CD4-positive, alpha-beta T cell treated with Interleukin-12 subunit alpha and Interleukin-12 subunit beta, for 1 hour (primary cell): ENCODE measurements around the gene MORF4L1.
"Not testable (repeated sequence)": the region's sequence is repeated elsewhere in the genome, so short reads cannot be mapped to it uniquely, and the experiment has no call there.

Source experiments
- DNase-seq: peaks from one replicate; pipeline ENCODE4 v3.0.0-alpha.2; 2020

Gene MORF4L1

DNA sequence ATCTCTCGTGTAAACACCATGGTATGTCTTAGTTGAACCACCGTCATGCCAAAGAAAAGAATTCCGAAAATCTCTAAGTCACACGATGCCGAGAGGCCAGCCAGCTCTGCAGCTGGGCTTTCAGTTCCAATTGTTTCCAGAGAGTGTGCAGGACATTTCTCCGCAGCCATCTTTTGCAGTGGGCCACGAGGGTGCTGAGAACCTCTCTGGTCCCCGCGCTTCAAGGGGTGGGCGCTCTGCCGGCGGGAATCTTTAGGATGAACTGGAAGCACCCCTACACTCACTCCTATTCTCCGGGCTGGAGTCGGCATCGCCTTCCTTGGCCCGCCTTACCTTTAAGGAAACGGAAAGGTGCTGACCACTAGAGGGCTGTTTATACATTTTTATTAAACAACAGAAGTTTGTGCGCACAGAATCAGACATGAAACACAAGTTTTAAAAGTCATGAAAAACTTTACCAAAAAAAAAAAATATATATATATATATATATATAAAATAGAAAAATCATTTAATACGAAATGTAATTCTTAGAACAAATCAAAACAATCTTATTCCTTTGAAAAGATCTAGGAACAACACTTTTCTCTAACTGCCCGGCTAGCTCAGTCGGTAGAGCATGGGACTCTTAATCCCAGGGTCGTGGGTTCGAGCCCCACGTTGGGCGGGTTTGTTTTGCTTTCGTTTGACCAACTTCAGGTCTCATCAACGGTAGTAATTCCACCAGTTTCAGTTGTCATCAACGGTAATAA lies 12.5 kb upstream of the MORF4L1 start:
- DNase-seq, result peak; percentile 75

DNA sequence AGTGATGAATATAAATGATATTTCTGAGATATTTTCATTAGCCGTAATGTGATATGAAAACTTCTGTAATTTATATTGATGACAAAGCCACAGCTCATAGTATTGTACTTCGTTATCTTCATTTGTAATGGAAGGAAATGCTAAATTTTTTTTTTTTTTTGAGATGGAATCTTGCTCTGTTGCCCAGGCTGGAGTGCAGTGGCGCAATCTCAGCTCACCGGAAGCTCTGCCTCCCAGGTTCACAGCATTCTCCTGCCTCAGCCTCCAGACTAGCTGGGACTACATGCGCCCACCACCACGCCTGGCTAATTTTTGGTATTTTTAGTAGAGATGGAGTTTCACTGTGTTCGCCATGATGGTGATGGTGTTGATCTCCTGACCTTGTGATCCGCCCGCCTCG lies 7.1 kb upstream of the MORF4L1 start:
- not testable (repeated sequence) for DNase-seq

DNA sequence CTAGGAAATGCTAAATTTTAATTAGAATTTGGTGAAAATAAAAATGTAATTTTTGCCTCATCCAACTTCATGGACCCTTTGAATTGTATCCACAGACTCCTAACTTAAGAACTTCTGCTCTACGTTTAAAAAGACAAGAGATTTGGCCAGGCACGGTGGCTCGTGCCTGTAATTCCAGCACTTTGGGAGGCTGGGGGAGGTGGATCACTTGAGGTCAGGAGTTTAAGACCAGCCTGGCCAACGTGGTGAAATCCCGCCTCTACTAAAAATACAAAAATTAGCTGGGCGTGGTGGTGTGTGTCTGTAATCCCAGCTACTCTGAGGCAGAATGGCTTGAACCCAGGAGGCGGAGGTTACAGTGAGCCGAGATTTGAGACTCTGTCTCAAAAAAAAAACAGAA lies 6.7 kb upstream of the MORF4L1 start:
- not testable (repeated sequence) for DNase-seq

DNA sequence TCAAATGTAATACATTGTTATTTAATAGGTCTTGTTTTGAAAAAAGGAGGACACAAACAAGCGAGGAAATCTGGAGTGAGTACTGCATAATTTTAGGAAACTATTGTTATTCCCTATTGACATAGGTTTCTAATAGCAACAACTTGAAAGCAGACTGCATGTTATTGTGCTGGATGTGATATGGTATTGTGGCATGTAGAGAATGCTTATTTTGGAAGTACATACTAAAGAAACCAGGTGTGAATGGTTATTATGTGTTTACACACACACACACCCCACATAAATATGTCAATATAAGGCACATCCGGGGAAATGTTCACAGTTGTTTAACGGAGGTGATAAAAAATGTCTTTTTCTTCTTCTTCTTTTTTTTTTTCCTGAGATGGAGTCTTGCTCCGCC lies 5.9 kb upstream of the MORF4L1 start:
- DNase-seq, result no peak

DNA sequence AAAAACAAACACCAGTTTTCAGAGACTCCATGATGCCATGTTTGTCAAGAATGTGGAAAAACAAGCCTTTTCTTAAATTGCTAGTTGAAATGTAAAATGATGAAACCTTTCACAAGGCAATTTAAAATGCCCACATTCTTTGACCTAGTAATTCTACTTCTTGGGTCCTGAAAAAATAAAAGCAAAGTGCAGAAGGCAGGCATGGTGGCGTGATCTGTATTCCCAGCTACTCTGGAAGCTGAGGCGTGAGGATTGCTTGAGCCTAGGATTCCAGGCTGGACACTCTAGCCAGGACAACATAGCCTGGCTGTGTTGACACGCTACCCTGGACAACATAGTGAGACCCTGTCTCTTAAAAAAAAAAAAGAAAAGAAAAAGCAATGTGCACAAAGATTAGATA lies 4.3 kb upstream of the MORF4L1 start:
- no peak for DNase-seq

DNA sequence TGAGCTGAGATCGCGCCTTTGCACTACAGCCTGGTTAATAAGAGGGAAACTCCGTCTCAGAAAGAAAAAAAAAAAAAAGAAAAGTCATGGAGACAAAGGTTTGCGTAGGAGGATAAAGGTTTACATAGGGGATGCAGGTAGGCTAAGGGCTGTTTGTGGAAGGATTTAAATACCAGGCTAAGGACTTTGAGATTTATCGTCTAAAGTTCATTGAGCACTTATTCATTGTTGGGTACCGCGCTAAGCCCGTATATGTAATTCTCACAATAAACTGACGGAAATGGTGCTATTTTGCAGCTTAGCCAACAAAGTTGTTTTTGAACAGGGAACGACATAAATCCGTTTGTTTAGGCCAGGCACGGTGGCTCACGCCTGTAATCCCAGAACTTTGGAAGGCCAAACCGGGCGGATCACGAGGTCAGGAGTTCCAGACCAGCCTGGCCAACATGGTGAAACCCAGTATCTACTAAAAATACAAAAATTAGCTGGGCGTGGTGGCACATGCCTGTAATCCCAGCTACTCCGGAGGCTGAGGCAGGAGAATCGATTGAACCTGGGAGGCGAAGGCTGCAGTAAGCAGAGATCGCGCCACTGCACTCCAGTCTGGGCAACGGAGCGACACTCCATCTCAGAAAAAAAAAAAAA lies 1.1 kb upstream of the MORF4L1 start:
- not testable (repeated sequence) for DNase-seq

DNA sequence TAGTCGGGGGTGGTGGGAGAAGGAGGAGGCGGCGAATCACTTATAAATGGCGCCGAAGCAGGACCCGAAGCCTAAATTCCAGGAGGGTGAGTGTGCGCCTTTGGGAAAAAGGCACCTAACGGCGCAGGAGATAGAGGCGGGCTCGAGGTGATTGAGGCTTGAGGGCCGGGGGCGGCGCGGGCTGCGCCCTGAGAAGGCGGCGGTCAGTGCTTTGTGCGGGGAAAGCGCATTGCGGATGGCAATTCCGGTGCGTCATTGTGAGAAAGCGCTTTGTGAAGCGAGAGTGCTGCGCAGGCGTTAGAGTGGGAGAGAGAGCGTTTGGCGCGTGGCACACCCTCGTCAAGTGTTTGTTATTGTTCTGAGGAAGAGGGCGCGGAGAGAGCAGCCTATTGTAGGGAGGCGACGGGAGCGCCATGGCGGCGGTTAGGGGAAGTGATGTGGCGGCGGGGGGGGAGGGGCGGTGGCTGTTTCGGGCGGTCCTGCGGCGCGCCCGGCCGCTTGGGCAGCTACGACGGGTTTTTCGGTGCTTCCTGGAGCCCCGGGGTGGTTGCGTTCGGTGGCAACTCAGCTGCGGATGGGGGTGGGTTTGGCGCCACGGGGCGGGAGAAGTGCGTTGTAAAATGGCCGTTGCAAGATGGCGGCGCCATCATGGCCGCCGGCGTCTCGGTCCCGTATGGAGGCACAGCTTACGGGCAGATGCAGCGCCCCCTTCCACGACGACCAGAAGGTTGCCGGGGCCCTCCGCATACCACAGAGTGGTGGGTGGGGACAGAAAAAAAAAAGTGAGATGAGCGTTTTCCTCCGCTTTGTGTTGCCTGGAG lies 492 bp downstream of the MORF4L1 start:
- peak; percentile 92 for DNase-seq

DNA sequence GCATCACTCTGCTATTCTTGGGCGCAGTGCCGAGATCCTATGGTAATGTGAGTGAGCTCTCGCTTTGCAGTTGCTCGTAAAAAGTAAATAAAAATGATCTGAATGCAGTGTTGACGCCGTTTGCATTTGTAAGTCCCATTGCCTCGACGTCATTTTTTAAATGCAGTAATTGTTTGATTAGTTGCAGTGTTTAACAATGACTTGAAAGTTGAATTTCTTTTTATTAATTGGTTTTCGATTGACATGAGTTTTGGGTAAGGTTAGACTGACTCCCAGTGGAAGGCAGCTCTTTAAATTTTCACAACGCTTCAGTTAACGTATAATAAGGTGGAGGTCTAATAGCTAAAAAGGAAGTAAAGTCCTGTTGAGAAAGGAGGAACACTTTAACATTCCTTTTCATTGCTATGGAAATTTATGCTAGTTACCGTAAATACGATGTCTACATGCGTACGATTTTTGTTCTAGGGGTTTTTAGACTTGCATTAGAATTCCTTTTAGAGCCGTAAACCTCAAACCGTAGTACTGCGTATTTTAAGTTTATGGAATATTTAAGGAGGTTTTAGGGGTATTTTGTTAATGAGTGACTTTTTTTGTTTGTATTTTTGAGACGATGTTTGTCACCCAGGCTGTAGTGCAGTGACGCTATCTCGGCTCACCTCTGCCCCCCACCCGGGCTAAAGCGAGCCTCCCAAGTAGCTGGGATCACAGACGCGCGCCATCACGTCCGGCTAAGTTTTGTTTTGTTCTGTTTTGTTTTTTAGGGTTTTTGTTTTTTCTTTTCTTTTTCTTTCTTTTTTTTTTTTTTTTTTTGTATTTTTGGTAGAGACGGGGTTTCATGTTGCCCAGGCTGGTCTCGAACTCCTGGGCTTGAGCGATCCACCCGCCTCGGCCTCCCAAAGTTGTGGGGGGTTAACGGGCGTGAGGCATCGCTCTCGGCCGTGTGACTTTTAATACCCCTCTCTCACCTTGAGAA lies 1.4 kb downstream of the MORF4L1 start:
- DNase-seq, result peak; percentile 65

DNA sequence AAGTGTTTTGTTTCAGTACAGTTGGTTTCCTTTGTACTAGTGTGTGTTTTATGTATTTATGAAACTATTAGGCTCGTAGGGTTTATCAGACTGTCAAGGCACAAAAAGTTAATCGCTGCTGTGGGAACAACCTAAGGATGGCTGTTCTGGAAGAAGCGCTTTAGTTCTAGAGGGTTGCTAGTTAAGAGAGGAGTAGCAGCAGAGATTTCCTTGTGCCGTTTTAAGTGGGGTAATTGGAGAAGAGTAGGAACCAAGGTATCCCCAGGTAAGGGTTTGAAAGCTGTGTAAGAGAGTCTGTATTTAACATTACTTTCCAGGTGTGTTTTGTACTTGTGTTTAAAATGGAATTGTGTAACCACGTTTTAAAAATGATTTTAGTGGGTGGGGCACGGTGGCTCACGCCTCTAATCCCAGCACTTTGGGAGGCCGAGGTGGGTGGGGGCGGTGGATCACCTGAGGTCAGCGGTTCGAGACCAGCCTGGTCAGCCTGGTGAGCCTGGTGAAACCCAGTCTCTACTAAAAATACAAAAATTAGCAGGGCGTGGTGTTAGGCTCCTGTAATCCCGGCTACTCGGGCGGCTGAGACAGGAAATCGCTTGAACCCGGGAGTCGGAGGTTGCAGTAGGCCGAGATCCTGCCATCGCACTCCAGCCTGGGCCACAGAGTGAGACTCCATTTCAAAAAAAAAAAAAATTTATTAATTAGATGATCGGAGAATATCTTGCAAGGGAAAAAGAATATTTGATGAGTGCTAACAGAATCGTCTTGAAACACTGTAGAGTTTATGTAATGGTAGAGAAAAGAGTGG lies 2.6 kb downstream of the MORF4L1 start:
- peak; percentile 15 for DNase-seq

DNA sequence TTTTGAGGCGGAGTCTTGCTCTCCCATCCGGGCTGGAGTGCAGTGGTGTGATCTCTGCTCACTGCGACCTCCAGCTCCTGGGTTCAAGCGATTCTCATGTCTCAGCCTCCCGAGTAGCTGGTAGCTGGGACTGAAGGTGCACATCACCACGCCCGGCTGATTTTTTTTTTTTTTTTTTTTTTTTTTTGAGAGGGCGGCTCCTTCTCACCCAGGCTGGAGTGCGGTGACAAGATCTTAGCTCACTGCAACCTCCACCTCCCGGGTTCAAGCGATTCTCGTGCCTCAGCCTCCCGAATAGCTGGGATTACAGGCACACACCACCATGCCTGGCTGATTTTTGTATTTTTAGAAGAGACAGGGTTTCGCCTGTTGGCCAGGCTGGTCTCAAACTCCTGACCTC lies 4.3 kb downstream of the MORF4L1 start:
- not testable (repeated sequence) for DNase-seq

DNA sequence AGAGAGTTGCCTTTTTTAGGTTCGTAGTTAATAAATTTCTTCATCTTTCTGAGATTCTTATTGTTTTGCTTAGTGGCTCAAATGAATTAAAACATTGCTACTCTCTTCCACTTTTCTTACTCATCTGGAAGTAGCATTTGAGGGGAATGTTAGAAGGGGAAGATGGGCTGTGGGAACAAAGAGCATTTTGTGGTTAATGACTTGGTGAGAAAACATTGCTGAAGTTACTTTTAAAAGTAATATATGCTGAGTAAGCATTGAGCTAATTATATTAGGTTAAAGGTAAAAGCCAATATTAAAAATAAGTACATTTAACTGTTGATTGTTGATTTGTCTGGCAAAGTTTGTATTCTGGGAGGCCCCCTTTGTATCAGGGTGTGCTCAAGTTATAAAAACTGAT lies 5.7 kb downstream of the MORF4L1 start:
- no peak for DNase-seq

DNA sequence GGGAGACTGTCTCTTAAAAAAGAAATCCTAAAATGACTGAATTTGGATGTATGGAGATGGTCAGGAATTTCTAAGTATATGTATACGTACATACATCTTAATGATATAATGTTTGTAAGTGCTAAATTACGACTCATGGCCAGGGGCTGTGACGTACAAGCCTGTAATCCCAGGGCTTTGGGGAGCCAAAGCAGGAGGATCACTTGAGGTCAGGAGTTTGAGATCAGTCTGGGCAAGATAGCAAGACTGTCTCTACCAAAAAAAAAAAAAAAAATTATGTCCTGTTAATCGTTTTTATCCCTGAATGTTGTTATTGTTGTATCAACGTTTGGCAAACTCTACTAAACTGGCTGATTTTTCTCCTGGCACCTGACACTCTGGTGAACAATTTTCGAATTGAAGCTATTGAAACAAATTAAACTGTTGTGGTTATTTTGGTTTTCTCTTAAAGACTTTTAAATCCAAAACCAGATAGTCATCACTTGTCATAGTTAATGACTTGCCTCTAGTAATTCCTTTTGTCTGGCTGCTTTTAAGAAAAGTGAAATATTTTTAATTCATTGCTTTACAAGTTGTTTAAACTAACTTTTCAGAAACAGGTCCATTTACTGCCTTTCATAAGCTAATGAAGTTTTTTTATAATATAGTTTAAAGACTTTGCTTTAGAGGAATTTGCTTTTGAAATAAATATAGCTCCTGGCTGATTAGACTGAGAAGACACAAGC lies 7.0 kb downstream of the MORF4L1 start:
- no peak for DNase-seq

DNA sequence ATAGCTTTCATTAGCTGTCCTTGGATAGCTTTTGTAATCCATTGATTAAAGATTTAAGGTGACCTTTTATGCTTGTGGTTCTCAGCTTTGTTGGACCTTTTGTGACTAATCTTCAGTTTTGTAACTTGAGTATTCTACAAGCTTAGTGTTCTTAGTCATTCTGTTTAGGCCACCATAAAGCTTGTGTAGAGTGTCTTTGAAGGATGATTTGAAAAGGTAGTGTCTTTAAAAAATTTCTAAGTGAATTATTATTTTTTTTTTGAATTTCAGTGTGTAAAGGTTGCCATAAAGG lies 7.5 kb downstream of the MORF4L1 start:
- DNase-seq, result no peak

DNA sequence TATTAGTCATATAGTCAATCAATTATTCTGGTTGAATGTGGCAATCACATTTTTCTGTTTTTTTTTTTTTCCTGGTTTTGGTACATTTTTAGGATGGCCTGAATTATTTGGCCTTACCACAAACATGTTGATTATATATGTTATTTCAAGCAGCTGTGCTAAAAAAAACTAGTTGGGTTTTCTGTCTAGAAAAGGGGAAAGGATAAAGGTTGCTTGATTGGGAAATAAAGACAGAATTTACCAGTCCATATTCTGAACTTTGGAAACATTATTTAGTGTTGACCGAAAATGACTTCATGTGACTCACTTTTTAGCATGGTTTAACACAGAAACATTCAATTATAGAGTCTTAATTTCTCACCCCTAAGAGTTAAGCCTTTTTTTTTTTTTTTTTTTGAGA lies 8.1 kb downstream of the MORF4L1 start:
- no peak for DNase-seq

DNA sequence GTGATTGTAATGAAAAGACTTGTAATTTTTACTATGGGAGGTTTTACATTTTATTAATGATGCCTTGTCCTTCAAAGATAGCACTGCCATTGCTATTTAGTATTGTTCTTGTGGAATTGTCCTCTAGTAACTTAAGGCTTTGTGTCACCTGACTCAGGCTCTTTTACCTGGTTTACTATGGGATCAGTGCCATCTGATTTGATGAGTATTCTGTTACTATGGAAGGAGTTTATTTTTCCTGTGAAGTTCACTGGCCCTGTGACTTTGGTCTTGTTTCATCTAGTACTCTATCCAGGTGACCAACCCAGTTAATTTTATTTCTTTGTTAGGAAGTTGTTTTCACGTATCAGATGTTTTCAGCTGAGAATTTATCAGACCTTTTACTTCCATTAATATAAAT lies 9.0 kb downstream of the MORF4L1 start:
- DNase-seq, result no peak

DNA sequence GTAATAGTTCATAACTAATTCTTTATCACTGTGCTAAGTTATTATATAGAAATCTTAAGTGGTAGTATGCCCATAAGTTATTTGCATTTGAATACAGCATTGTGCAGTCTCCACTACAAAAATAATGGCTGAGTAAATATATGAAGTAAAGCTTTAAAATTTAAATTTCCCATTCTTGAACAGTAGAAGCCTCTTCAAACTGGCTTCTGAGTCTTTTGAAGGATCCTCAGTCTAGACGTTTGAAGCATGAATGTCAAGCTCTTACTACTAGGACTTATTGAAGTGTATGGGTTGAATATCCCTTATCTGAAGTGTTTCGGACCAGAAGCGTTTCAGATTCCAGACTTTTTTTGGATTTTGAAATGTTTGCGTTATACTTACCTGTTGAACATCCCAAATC lies 16.3 kb downstream of the MORF4L1 start:
- no peak for DNase-seq

DNA sequence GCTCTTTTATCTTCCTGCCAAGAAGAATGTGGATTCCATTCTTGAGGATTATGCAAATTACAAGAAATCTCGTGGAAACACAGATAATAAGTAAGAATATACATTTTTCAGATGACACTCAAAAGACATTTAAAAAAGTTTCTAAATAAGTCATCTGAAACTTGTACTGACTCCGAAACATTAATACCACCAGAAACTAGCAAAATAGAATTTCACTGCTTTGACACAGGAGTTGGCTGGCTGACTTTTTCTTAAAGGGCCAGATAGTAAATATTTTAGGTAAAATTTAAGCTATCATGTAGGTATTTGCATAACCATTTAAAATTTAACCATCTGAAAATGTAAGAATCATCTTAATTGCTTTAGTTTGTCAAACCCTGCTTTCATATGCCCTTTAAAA lies 20.8 kb downstream of the MORF4L1 start:
- DNase-seq, result no peak

DNA sequence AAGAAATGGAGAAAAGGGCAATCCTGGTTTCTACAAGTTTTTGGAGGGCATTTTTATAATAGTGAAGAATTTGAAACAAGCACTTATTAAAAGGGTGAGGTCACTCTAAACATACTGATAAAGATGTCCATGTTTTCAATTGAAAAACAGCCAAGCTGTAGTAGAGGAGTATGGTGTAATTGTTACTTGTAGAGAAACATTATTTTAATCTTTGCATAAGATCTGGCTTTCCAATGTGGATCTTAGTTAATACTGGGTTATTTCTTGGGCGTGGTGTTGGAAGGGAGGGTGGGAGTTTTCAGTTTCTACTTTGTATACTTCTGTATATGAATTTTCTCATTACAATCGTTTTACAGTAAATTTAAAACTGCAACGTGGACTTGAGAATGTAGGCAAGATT lies 22.8 kb downstream of the MORF4L1 start:
- no peak for DNase-seq

DNA sequence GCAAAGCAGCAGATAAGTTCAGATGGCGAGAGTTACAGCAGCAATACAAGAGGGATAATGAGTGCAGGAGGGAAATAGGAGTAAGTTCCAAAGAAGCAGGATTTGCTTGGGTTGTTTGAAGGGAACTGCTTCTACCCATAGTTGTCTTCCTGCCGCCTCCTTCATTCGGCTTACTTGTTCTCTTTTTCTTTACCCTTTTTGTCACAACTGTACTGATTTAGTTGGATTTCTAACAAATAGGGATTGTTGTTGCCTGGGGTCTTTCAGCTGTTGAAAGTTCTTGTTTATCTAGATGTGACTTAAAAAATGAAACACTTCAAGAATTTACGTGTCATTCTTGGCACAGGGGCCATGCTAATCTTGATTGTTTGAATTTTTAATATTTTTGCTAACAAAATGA lies 25.9 kb downstream of the MORF4L1 start:
- DNase-seq, result no peak

DNA sequence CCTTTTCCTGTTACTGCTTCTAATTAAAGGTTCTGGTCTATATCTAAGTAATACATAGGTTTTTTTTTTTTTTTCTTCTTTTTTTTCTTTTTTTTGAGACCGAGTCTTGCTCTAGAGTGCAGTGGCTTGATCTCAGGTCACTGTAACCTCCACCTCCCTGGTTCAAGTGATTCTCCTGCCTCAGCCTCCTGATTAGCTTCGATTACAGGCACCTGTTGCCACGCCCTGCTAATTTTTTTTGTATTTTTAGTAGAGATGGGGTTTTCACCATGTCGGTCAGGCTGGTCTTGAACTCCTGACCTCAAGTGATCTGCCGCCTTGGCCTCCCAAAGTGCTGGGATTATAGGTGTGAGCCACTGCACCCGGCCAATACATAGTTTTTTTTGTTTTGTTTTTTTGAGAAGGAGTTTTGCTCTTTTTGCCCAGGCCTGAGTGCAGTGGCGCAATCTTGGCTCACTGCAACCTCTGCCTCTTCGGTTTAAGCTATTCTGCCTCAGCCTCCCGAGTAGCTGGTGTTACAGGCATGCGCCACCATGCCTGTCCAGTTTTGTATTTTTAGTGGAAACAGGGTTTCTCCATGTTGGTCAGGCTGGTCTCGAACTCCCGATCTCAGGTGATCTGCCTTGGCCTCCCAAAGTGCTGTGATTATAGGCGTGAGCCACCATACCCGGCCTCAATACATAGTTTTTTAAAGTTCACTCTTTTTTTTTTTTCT lies 28.3 kb downstream of the MORF4L1 start:
- not testable (repeated sequence) for DNase-seq
